ENCODE data around the gene CRY2.
A peak's percentile ranks its signal among the peaks of the same experiment; 100 is the strongest.

CRY2 gene

DNA sequence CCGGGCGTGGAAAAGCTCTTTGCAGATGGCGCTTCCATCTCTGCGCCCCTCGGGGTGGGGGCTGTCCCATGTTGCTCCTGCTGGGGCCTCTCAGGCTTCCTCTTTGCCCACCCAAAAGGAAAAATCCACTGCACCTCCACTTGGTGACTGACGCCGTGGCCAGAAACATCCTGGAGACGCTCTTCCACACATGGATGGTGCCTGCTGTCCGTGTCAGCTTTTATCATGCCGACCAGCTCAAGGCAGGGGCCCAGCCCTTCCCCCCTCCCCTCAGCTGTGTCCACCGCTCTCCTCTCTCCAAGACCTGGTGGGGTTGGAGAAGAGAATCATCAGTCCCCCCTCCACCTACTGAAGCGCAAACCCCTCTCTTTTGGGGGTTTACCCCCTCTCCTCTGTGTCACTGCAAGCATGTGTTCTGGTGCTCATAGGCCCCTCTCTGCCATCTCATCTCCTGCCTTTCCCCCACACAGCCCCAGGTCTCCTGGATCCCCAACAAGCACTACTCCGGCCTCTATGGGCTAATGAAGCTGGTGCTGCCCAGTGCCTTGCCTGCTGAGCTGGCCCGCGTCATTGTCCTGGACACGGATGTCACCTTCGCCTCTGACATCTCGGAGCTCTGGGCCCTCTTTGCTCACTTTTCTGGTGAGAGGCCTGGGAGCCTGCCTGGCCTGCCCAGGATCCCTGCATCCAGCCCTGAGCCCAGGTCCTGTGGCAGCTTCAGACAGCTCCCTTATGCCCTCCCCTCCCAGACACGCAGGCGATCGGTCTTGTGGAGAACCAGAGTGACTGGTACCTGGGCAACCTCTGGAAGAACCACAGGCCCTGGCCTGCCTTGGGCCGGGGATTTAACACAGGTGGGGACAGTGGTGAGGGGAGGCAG is 77.0 kb downstream of the CRY2 start:
- Histone ChIP-seq H3K9me3 (ENCODE audit: control insufficient read depth, low read length) (no peaks in the 10 kb centered on the region), H3K4me3 (ENCODE audit: insufficient read depth, low read depth, low read length, poor library complexity, severe bottlenecking) (no peak overlapping the region), H3K27ac (ENCODE audit: insufficient read depth, low read length, poor library complexity, severe bottlenecking) (no peak overlapping the region), H3K27me3 (replicated peaks; ENCODE audit: control insufficient read depth, insufficient read depth, low read length, poor library complexity, severe bottlenecking) (no peaks in the 10 kb centered on the region), H3K4me1 (ENCODE audit: control insufficient read depth, insufficient read depth, low read length, poor library complexity, severe bottlenecking) (peaks cover 20% of the 10 kb centered on the region), H3K36me3 (ENCODE audit: control insufficient read depth, insufficient read depth, low read length) (no peaks in the 10 kb centered on the region)
- no peak for DNase-seq

DNA sequence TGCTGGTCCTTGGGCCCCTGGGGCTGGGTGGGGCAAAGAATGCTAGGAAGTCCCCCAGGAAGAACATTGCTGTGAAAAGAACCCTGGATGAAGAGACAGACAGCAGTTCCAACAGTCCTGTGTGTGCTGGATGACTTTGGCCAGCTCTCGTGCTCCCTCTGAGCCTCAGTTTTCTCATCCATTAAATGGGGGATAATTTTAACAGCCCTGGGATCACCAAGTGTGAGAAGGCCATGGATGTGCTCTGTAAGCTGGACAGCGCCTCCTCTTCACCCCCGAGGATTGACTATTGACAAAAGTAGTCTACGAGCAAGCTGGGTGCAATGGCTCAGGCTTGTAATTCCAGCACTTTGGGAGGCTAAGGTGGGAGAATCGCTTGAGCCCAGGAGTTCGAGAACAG is 77.7 kb downstream of the CRY2 start:
- no peak overlapping the region for H3K4me3 ChIP-seq (ENCODE audit: insufficient read depth, low read depth, low read length, poor library complexity, severe bottlenecking)
- no peaks in the 10 kb centered on the region for H3K36me3 ChIP-seq (ENCODE audit: control insufficient read depth, insufficient read depth, low read length)
- no peak for DNase-seq
- H3K4me1 ChIP-seq (ENCODE audit: control insufficient read depth, insufficient read depth, low read length, poor library complexity, severe bottlenecking), result peaks cover 20% of the 10 kb centered on the region
- no peaks in the 10 kb centered on the region for H3K9me3 ChIP-seq (ENCODE audit: control insufficient read depth, low read length)
- no peak overlapping the region for H3K27ac ChIP-seq (ENCODE audit: insufficient read depth, low read length, poor library complexity, severe bottlenecking)
- no peaks in the 10 kb centered on the region for H3K27me3 ChIP-seq (replicated peaks; ENCODE audit: control insufficient read depth, insufficient read depth, low read length, poor library complexity, severe bottlenecking)

DNA sequence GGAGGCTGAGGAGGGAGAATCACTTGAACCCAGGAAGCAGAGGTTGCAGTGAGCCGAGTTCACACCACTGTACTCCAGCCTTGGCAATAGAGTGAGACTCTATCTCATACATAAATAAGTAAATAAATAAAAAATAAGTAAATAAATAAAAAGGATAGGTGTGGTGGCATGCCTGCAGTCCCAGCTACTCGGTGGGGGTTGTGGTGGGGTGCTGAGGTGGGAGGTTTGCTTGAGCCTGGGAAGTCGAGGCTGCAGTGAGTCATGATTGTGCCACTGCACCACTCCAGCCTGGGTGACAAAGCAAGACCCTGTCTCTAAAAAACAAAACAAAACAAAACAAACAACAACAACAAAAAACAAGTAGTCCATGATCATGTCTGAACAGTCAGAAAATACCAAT is 78.3 kb downstream of the CRY2 start:
- Histone ChIP-seq H3K36me3 (ENCODE audit: control insufficient read depth, insufficient read depth, low read length) (no peaks in the 10 kb centered on the region), H3K27me3 (replicated peaks; ENCODE audit: control insufficient read depth, insufficient read depth, low read length, poor library complexity, severe bottlenecking) (no peaks in the 10 kb centered on the region), H3K9me3 (ENCODE audit: control insufficient read depth, low read length) (no peaks in the 10 kb centered on the region), H3K4me3 (ENCODE audit: insufficient read depth, low read depth, low read length, poor library complexity, severe bottlenecking) (no peak overlapping the region), H3K4me1 (ENCODE audit: control insufficient read depth, insufficient read depth, low read length, poor library complexity, severe bottlenecking) (peaks cover 23% of the 10 kb centered on the region), H3K27ac (ENCODE audit: insufficient read depth, low read length, poor library complexity, severe bottlenecking) (no peak overlapping the region)
- DNase-seq, result no peak

DNA sequence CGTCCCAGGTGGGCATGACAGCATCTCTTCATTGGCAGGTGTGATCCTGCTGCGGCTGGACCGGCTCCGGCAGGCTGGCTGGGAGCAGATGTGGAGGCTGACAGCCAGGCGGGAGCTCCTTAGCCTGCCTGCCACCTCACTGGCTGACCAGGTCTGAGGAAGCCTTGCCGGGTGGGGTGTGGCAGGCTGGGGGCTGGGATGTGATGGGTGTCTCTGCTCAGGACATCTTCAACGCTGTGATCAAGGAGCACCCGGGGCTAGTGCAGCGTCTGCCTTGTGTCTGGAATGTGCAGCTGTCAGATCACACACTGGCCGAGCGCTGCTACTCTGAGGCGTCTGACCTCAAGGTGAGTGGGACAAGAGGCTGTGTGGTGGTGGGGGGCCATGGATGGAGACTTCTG is 78.7 kb downstream of the CRY2 start:
- Histone ChIP-seq H3K9me3 (ENCODE audit: control insufficient read depth, low read length) (no peaks in the 10 kb centered on the region), H3K4me3 (ENCODE audit: insufficient read depth, low read depth, low read length, poor library complexity, severe bottlenecking) (no peak overlapping the region), H3K27ac (ENCODE audit: insufficient read depth, low read length, poor library complexity, severe bottlenecking) (no peak overlapping the region), H3K27me3 (replicated peaks; ENCODE audit: control insufficient read depth, insufficient read depth, low read length, poor library complexity, severe bottlenecking) (no peaks in the 10 kb centered on the region), H3K4me1 (ENCODE audit: control insufficient read depth, insufficient read depth, low read length, poor library complexity, severe bottlenecking) (peaks cover 27% of the 10 kb centered on the region), H3K36me3 (ENCODE audit: control insufficient read depth, insufficient read depth, low read length) (no peaks in the 10 kb centered on the region)
- DNase-seq, result no peak

DNA sequence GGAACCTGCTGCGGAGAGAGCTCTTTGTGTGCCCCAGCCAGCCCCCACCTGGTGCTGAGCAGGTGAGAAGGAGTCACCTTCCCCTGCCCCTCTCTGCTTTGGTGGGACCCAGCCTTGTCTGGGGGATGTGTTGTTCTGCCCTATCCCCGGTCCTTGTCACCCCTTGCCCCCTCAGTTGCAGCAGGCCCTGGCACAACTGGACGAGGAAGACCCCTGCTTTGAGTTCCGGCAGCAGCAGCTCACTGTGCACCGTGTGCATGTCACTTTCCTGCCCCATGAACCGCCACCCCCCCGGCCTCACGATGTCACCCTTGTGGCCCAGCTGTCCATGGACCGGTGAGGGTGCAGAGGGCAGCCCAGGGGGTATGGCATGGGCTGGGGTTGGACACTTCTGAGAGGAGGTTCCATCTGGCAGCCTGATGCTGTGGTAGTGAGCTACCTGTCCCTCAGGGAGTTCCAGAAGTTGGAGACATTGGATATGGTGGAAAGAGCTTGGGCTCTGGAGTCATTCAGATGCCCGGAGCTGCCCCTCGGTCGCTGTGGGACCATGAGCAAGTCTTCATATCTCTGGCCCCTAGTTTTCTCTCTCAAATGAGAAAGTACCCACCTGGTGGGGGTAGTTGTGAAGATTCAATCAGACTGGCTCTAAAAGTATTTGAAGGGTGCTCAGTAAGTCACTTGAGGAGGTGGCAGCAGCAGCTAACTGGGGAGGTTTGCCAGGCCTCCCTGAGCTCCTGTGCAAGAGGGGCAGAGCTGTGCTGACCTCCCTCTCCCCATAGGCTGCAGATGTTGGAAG is 79.5 kb downstream of the CRY2 start:
- Histone ChIP-seq H3K27ac (ENCODE audit: insufficient read depth, low read length, poor library complexity, severe bottlenecking) (peak overlapping the region; percentile 4), H3K27me3 (replicated peaks; ENCODE audit: control insufficient read depth, insufficient read depth, low read length, poor library complexity, severe bottlenecking) (no peaks in the 10 kb centered on the region), H3K36me3 (ENCODE audit: control insufficient read depth, insufficient read depth, low read length) (no peaks in the 10 kb centered on the region), H3K4me3 (ENCODE audit: insufficient read depth, low read depth, low read length, poor library complexity, severe bottlenecking) (no peak overlapping the region), H3K4me1 (ENCODE audit: control insufficient read depth, insufficient read depth, low read length, poor library complexity, severe bottlenecking) (peaks cover 34% of the 10 kb centered on the region), H3K9me3 (ENCODE audit: control insufficient read depth, low read length) (no peaks in the 10 kb centered on the region)
- DNase-seq, result no peak

DNA sequence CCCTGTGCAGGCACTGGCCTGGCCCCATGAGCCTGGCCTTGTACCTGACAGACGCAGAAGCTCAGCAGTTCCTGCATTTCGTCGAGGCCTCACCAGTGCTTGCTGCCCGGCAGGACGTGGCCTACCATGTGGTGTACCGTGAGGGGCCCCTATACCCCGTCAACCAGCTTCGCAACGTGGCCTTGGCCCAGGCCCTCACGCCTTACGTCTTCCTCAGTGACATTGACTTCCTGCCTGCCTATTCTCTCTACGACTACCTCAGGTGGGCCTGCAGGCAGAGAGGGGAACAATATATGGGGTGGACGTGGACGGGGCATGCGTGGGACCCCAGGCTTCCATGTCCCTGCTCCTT is 80.0 kb downstream of the CRY2 start:
- H3K4me1 ChIP-seq (ENCODE audit: control insufficient read depth, insufficient read depth, low read length, poor library complexity, severe bottlenecking), result peaks cover 29% of the 10 kb centered on the region
- H3K9me3 ChIP-seq (ENCODE audit: control insufficient read depth, low read length), result no peaks in the 10 kb centered on the region
- H3K36me3 ChIP-seq (ENCODE audit: control insufficient read depth, insufficient read depth, low read length), result no peaks in the 10 kb centered on the region
- H3K4me3 ChIP-seq (ENCODE audit: insufficient read depth, low read depth, low read length, poor library complexity, severe bottlenecking), result no peak overlapping the region
- H3K27me3 ChIP-seq (replicated peaks; ENCODE audit: control insufficient read depth, insufficient read depth, low read length, poor library complexity, severe bottlenecking), result no peaks in the 10 kb centered on the region
- no peak for DNase-seq
- no peak overlapping the region for H3K27ac ChIP-seq (ENCODE audit: insufficient read depth, low read length, poor library complexity, severe bottlenecking)

DNA sequence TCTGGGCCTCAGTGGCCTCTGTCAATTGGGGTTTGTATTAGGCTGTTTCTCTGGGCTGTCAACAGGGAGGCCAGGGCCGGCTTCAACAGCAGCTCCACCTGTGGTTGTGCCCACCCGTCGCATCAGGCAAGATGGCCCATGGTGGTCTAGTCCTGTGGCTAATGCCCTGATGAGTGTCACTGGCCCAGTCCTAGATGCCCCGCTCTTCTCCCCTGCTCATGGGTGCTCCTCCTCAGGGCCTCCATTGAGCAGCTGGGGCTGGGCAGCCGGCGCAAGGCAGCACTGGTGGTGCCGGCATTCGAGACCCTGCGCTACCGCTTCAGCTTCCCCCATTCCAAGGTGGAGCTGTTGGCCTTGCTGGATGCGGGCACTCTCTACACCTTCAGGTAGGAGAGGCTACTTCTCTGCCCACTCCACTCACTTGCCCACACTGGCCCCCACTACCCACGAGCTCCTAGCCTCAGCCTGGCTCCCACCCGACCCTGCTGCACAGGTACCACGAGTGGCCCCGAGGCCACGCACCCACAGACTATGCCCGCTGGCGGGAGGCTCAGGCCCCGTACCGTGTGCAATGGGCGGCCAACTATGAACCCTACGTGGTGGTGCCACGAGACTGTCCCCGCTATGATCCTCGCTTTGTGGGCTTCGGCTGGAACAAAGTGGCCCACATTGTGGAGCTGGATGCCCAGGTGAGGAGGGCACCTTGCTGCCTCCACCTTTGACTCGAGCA is 80.6 kb downstream of the CRY2 start:
- Histone ChIP-seq H3K36me3 (ENCODE audit: control insufficient read depth, insufficient read depth, low read length) (no peaks in the 10 kb centered on the region), H3K27me3 (replicated peaks; ENCODE audit: control insufficient read depth, insufficient read depth, low read length, poor library complexity, severe bottlenecking) (no peaks in the 10 kb centered on the region), H3K4me3 (ENCODE audit: insufficient read depth, low read depth, low read length, poor library complexity, severe bottlenecking) (no peak overlapping the region), H3K27ac (ENCODE audit: insufficient read depth, low read length, poor library complexity, severe bottlenecking) (no peak overlapping the region), H3K9me3 (ENCODE audit: control insufficient read depth, low read length) (no peaks in the 10 kb centered on the region), H3K4me1 (ENCODE audit: control insufficient read depth, insufficient read depth, low read length, poor library complexity, severe bottlenecking) (peaks cover 27% of the 10 kb centered on the region)
- no peak for DNase-seq

DNA sequence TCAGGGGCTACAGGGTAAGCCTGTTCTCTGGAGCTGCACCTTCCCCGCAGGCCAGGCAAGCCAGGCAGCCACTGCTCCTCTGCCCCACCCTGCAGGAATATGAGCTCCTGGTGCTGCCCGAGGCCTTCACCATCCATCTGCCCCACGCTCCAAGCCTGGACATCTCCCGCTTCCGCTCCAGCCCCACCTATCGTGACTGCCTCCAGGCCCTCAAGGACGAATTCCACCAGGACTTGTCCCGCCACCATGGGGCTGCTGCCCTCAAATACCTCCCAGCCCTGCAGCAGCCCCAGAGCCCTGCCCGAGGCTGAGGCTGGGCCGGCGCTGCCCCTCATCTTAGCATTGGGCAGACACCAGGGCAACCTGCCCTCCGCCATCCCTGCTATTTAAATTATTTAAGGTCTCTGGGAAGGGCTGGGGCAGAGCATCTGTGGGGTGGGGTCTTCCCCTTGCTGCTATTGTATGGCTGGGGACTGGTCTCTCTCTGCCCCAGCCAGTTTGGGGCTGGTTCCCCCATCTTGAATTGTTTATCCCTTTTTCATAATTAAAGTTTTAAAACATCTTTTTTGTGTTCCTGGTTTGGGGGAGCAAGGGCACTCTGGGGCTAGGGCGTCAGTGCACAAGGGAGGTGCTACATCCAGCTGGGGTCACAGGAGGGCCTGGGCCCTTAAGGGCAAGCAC is 81.4 kb downstream of the CRY2 start:
- no peaks in the 10 kb centered on the region for H3K9me3 ChIP-seq (ENCODE audit: control insufficient read depth, low read length)
- H3K27me3 ChIP-seq (replicated peaks; ENCODE audit: control insufficient read depth, insufficient read depth, low read length, poor library complexity, severe bottlenecking), result no peaks in the 10 kb centered on the region
- DNase-seq, result no peak
- peaks cover 27% of the 10 kb centered on the region for H3K4me1 ChIP-seq (ENCODE audit: control insufficient read depth, insufficient read depth, low read length, poor library complexity, severe bottlenecking)
- H3K27ac ChIP-seq (ENCODE audit: insufficient read depth, low read length, poor library complexity, severe bottlenecking), result no peak overlapping the region
- no peak overlapping the region for H3K4me3 ChIP-seq (ENCODE audit: insufficient read depth, low read depth, low read length, poor library complexity, severe bottlenecking)
- H3K36me3 ChIP-seq (ENCODE audit: control insufficient read depth, insufficient read depth, low read length), result peaks cover 4% of the 10 kb centered on the region

DNA sequence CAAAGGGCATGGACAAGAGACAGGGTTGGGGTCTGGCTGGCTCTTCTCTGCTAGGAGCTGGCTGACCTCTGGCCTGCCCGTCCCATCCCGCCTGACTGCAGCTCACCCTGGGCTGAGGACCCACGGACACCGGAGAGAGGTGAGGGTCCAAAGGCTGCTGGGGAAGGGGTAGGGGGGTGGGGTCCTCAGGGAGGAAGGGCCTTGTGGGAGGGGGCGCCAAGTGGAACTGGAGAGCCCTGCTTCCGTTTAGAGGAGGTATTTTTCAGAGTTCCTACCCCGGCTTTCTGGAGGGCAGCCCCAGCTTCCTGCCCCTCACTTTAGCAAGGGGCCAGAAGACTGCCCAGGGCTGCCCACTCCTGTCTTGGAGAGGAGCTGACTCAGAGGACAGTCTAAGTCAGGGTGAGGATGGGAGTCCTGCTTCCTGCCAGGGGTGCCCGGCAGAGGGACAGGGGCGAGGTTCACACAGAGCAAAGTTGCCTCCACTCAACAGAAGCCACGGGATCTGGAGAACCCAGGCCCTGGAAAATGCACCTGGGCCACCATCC is 82.3 kb downstream of the CRY2 start:
- Histone ChIP-seq H3K9me3 (ENCODE audit: control insufficient read depth, low read length) (no peaks in the 10 kb centered on the region), H3K27me3 (replicated peaks; ENCODE audit: control insufficient read depth, insufficient read depth, low read length, poor library complexity, severe bottlenecking) (no peaks in the 10 kb centered on the region), H3K4me1 (ENCODE audit: control insufficient read depth, insufficient read depth, low read length, poor library complexity, severe bottlenecking) (peaks cover 27% of the 10 kb centered on the region), H3K27ac (ENCODE audit: insufficient read depth, low read length, poor library complexity, severe bottlenecking) (peak overlapping the region; percentile 58), H3K36me3 (ENCODE audit: control insufficient read depth, insufficient read depth, low read length) (peaks cover 13% of the 10 kb centered on the region), H3K4me3 (ENCODE audit: insufficient read depth, low read depth, low read length, poor library complexity, severe bottlenecking) (peak overlapping the region; percentile 39)
- DNase-seq, result no peak

Data from effector memory CD4-positive, alpha-beta T cell (primary cell).